Thyroid gland (tissue), 4 donors: Measurements from ENCODE around the gene C22orf42. TPM values are rescaled to one million over a fixed set of nuclear protein-coding genes. Genes with fewer than 3 reads are reported as not detected.

Experiments used
- DNase-seq, 2 donors: peaks; one replicate each; pipeline ENCODE4 v3.0.0-alpha.2; 2019
- H3K27ac ChIP-seq, 3 donors: fragments of 200-600 bp; sonication (generic); 1 replicate in 2 of 3; 2 replicates in 1 of 3; pipeline ENCODE4 v1.5.1; 2016 to 2019; ENCODE audit warnings: mild to moderate bottlenecking in 1 of 3, moderate library complexity in 1 of 3
- H3K27me3 ChIP-seq: fragments of 200-600 bp; sonication (generic); one replicate; pipeline ENCODE4 v1.5.1; 2019
- H3K36me3 ChIP-seq, 2 donors: fragments of 200-600 bp; sonication (generic); one replicate each; pipeline ENCODE4 v1.5.1; 2016 to 2019
- H3K4me1 ChIP-seq, 2 donors: fragments of 200-600 bp; sonication (generic); one replicate each; pipeline ENCODE4 v1.5.1; 2017 to 2019
- H3K4me3 ChIP-seq, 3 donors: fragments of 200-600 bp; sonication (generic); replicated peaks in 1 of 3; 1 replicate in 2 of 3; 2 replicates in 1 of 3; pipeline ENCODE4 v1.5.1; 2016; ENCODE audit warnings: mild to moderate bottlenecking in 1 of 3
- H3K9me3 ChIP-seq: fragments of 200-600 bp; sonication (generic); one replicate; pipeline ENCODE4 v1.5.1; 2017
- CTCF ChIP-seq, 6 experiments: fragments of 200-600 bp in 3 of 6; fragments of 450-650 bp in 3 of 6; sonication (generic) in 3 of 6; IDR thresholded peaks; one replicate each; pipeline ENCODE4 v1.5.1; 2016 to 2019; ENCODE audit warnings: antibody characterized with exemption in 6 of 6, mild to moderate bottlenecking in 2 of 6, inconsistent platforms in 1 of 6, moderate library complexity in 1 of 6
- POLR2A ChIP-seq, 2 donors: fragments of 450-650 bp; IDR thresholded peaks; one replicate each; pipeline ENCODE4 v1.6.1; 2017; ENCODE audit warnings: antibody characterized with exemption in 2 of 2, mild to moderate bottlenecking in 2 of 2, moderate library complexity in 1 of 2
- WGBS, 2 donors: methylation state at CpG; one replicate each; pipeline ENCODE4 v1.1.5; 2017; 5-methylcytosine and 5-hydroxymethylcytosine counted together
- intact Hi-C: fragments of 100-400 bp; cut with DNase I; formaldehyde crosslinking; loops from one replicate; pipeline ENCODE4 v1.15.1; 2023
- total RNA-seq, 4 donors: library from RNA; depleted of rRNA; stranded (reverse); fragments of >200 nt; gene quantifications; one replicate each; pipeline ENCODE4 v1.2.3, GENCODE V29; 2016

Gene C22orf42
- total RNA-seq, 4 donors from 2014 or later, result not detected

GRCh38 chr22:32122899-32123298 lies 36.2 kb downstream of the C22orf42 start:
- WGBS, 2 donors, result 81 to 92% methylated on average over 5 to 13 of the region's 15 CpGs
- no peaks in the 10 kb centered on the region for H3K9me3 ChIP-seq
- intact Hi-C loops, result no loop called here
- no peaks in the 10 kb centered on the region for H3K27me3 ChIP-seq
- H3K27ac ChIP-seq, result no peak overlapping the region
- TF ChIP-seq CTCF (IDR thresholded peaks at IDR 0.05) (no peak), POLR2A (IDR thresholded peaks at IDR 0.05) (no peak)
- H3K36me3 ChIP-seq, result no peaks in the 10 kb centered on the region
- H3K4me3 ChIP-seq, result no peak overlapping the region
- no peak for DNase-seq
- no peaks in the 10 kb centered on the region for H3K4me1 ChIP-seq

DNA sequence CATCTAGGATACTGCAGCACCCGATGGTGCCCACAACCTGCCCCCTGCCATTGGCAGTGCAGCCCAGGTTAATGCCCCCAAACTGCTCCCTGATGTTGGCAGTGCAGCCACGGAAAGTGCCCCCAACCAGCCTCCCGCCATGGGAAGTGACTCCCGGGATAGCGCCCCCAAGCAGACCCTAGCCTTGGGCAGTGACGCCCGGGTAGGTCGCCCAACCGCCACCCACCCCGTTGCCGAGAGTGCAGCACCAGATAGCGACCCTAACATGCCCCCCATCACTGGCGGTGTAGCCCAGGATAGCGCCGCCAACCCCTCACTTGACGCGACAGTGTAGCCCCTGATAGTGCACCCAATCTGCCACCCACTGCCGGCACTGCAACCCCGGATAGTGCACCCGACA lies 38.5 kb downstream of the C22orf42 start:
- no peak for TF ChIP-seq CTCF (IDR thresholded peaks at IDR 0.05)
- no peak for TF ChIP-seq POLR2A (IDR thresholded peaks at IDR 0.05)
- 94 to 100% methylated on average over 2 to 19 of the region's 20 CpGs for WGBS, 2 donors
- no peak for DNase-seq
- Histone ChIP-seq H3K36me3 (no peaks in the 10 kb centered on the region), H3K9me3 (no peaks in the 10 kb centered on the region), H3K27ac (no peak overlapping the region), H3K27me3 (no peaks in the 10 kb centered on the region), H3K4me3 (no peak overlapping the region), H3K4me1 (no peaks in the 10 kb centered on the region)
- intact Hi-C loops, result no loop called here

DNA sequence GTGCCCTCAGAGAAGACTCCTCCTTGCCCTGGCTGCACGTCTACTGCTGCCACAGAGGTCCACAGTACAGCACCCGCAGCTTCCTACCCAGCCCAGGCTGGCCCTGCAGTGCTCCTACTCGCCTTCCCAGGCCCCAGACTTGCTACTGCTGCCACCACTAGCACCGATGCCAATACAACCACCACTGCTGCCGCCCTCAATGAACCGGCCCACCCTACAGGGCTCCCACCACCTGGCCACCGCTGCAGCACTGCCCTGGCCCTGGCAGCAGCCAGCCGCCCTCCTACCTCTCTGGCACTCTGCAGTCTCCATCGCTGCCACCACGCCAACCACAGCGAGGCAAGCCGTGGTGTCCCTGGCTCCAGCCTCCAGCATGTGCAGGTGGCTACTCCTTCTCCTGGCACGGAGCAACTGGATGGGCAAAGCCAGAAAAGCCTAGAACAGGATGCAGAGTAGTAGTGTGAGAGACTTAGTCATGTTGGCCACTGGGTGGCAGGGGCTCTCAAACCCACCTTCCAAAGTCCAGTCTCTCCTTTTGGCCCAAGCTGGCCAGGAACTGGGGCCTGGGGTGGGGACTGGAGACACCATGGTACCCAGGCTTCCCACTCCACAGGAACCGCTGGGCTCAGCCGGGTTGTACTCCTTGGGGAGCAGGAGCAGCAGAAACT lies 39.4 kb downstream of the C22orf42 start:
- Histone ChIP-seq H3K27me3 (no peaks in the 10 kb centered on the region), H3K9me3 (no peaks in the 10 kb centered on the region), H3K4me3 (no peak overlapping the region), H3K27ac (no peak overlapping the region), H3K36me3 (no peaks in the 10 kb centered on the region), H3K4me1 (no peaks in the 10 kb centered on the region)
- DNase-seq, result no peak
- 77 to 91% methylated on average over 11 to 13 of the region's 15 CpGs for WGBS, 2 donors
- TF ChIP-seq POLR2A (IDR thresholded peaks at IDR 0.05) (no peak), CTCF (IDR thresholded peaks at IDR 0.05) (no peak)
- intact Hi-C loops, result no loop called here

DNA sequence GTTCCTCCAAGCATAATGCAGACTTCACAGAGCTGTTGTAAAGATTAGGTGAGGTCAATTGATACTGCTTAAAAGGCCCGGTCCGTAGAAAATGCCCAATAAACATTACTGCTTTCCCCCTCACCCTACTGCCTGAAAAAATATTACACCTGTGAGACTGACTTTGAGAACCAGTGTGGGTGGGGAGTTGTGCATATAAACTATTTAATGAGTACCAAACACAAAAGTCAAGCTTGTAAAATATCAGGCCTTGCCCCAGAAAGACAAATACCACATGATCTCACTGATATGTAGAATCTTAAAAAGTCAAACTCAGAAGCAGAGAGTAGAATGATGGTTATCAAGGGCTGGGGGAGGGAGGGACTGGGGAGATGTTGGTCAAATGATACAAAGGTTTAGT lies 46.7 kb downstream of the C22orf42 start:
- DNase-seq, result no peak
- H3K4me3 ChIP-seq, result no peak overlapping the region
- TF ChIP-seq CTCF (IDR thresholded peaks at IDR 0.05), result no peak
- TF ChIP-seq POLR2A (IDR thresholded peaks at IDR 0.05), result no peak
- no peaks in the 10 kb centered on the region for H3K36me3 ChIP-seq
- WGBS, 2 donors, result 53 to 59% methylated on average over 2 of the region's 2 CpGs
- no peaks in the 10 kb centered on the region for H3K27me3 ChIP-seq
- intact Hi-C loops, result no loop called here
- no peaks in the 10 kb centered on the region for H3K9me3 ChIP-seq
- H3K4me1 ChIP-seq, result no peaks in the 10 kb centered on the region
- no peak overlapping the region for H3K27ac ChIP-seq

DNA sequence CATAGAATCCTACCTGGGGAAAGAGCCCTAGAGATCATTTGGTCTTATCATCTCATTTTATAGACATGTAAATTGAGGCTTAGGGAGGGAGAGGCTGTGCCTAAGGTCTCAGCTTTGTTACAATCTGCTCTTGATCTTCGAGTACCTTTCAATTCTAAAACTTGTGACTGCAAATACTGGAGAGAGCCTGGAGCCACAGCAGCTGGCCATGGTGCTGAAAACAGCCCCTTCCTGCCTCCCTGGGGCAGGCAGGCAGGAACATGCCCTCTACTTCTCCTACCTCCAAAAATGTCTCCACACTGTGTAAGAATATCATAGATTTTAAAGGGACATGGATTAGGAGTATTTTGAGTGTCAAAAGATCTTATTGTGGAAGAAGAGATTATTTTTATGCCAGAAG lies 52.2 kb downstream of the C22orf42 start:
- H3K4me3 ChIP-seq, result no peak overlapping the region
- H3K4me1 ChIP-seq, result no peaks in the 10 kb centered on the region
- 0 to 17% methylated on average over 1 of the region's 1 CpG for WGBS, 2 donors
- H3K36me3 ChIP-seq, result no peaks in the 10 kb centered on the region
- TF ChIP-seq CTCF (IDR thresholded peaks at IDR 0.05) (no peak), POLR2A (IDR thresholded peaks at IDR 0.05) (no peak)
- H3K9me3 ChIP-seq, result no peaks in the 10 kb centered on the region
- no peak for DNase-seq
- intact Hi-C loops, result no loop called here
- H3K27me3 ChIP-seq, result no peaks in the 10 kb centered on the region
- no peak overlapping the region for H3K27ac ChIP-seq
